ENCODE measurements around the gene ABHD6. TPM values are rescaled to one million over a fixed set of nuclear protein-coding genes. Genes with fewer than 3 reads are reported as not detected.

ABHD6 gene
- total RNA-seq, 1 donor = 5.5 TPM

DNA sequence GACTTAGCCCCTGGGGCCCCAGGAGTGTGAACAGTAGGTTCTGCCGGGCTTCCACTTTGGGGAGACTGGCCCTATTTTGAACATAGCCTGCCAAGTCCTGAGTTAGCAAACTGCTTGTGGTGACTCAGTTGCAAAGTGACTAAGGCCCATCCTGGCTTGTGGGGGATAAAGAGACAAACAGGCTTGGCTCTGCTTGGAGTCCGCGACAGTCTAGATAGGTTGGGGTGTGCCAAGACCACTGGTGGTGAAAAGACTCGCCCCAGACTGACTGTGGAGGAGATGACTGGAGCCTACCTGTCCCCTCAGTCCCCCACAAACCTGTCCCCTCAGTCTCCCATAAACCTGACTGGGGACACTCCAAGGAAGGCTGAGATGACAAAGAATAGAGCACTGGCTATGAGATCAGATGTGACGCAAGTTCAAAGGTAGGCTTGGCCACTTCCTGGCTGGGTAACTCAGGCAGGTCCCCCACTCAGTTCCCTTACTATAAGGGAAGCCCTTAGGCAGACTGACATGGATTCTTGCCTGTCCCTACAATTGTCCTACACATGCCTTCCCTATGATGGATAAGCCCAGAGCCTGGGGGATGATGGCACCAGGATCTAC is 31.1 kb upstream of the ABHD6 start:
- peak; percentile 55 for DNase-seq (ENCODE audit: low read depth)
- no peak overlapping the region for H3K4me3 ChIP-seq (ENCODE audit: low read depth, low read length)
- TF ChIP-seq, protein P1, sequence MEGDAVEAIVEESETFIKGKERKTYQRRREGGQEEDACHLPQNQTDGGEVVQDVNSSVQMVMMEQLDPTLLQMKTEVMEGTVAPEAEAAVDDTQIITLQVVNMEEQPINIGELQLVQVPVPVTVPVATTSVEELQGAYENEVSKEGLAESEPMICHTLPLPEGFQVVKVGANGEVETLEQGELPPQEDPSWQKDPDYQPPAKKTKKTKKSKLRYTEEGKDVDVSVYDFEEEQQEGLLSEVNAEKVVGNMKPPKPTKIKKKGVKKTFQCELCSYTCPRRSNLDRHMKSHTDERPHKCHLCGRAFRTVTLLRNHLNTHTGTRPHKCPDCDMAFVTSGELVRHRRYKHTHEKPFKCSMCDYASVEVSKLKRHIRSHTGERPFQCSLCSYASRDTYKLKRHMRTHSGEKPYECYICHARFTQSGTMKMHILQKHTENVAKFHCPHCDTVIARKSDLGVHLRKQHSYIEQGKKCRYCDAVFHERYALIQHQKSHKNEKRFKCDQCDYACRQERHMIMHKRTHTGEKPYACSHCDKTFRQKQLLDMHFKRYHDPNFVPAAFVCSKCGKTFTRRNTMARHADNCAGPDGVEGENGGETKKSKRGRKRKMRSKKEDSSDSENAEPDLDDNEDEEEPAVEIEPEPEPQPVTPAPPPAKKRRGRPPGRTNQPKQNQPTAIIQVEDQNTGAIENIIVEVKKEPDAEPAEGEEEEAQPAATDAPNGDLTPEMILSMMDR (IDR thresholded peaks at IDR 0.05; ENCODE audit: insufficient read depth, low read length) = no peak

DNA sequence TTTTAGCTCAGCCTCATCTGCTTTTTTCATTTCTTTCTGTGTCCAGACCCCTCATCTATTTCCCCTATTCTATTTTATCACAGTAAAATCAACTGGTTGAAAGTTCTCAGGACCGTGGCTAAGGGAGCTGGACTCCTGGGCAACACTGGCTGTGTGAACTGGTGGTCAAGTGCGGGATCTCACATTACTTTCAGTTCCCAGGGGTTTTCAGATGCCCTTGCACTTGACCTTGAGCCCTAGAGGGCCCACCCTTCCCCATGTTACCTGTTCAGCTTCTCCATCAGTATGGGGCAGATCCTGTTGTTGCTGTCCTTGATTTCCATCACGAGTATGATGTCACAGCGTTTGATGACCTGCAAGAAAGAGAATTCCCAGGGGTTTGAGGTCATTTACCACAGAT is 29.6 kb upstream of the ABHD6 start:
- no peak for DNase-seq (ENCODE audit: low read depth)
- TF ChIP-seq, protein P1 (IDR thresholded peaks at IDR 0.05; ENCODE audit: insufficient read depth, low read length) = no peak
- H3K4me3 ChIP-seq (ENCODE audit: low read depth, low read length) = no peak overlapping the region

DNA sequence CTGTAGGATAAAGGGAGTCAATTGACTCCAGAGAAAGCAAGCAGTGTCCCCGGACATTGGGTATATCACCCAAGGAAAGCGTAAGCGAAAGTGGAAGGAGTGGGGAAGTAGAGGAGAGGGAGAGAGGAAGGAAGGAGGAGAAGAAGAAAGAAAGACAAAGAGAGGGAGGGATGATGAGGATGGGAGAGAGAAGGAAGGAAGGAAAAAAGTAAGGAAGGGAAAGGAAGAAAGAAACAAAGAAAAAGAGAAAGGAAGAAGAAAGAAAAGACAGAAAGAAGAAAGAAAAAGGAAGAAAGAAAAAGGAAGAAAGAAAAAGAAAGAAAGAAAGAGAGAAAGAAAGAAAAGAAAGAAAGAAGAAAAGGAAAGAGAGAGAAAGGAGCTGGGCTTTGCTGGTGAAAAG is 27.7 kb upstream of the ABHD6 start:
- no peak for DNase-seq (ENCODE audit: low read depth)
- H3K4me3 ChIP-seq (ENCODE audit: low read depth, low read length) = no peak overlapping the region
- TF ChIP-seq, protein P1 (IDR thresholded peaks at IDR 0.05; ENCODE audit: insufficient read depth, low read length) = no peak

DNA sequence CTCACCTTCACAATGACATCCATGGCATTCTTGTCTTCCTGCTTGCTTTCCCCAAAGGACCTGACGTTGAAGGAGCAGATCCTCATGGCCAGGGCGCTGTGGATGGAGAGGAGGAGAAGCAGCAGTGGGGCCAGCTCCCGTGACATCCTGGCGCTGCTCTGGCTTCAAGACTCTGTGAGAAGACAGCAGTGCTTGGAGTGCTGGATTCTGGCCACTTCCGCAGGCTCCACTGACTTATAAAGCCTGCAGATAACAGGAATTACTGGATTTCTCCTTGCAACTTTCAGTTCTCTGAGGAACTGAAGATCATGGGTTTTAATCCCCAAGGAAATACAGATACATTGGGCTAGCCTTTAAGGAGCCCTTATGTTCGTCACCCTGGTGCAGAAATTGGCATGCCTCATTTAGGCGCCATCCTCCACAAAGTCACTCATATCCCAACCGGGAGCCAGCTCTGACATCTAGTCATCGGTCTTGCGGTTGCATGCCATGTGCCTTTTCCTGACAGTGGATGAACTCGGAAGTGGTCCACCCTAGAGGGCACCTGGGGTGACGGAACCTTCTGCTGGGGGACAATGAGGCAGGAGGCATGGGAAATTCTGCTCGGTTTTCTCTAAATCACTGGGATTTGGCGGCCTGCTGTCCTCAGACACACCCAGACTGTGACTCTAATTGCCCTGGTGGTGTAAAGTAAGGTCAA is 26.7 kb upstream of the ABHD6 start, which contains the start of gene DNASE1L3:
DNASE1L3 (minus strand) TSS at position 212 of the 700 bp plus-strand sequence; CDS start at position 146, 66 bp downstream.
- H3K4me3 ChIP-seq (ENCODE audit: low read depth, low read length) = peak within 1 kb of the TSS; percentile 10
- TF ChIP-seq, protein P1 (IDR thresholded peaks at IDR 0.05; ENCODE audit: insufficient read depth, low read length) = no peak
- DNase-seq (ENCODE audit: low read depth) = peak; percentile 69

DNA sequence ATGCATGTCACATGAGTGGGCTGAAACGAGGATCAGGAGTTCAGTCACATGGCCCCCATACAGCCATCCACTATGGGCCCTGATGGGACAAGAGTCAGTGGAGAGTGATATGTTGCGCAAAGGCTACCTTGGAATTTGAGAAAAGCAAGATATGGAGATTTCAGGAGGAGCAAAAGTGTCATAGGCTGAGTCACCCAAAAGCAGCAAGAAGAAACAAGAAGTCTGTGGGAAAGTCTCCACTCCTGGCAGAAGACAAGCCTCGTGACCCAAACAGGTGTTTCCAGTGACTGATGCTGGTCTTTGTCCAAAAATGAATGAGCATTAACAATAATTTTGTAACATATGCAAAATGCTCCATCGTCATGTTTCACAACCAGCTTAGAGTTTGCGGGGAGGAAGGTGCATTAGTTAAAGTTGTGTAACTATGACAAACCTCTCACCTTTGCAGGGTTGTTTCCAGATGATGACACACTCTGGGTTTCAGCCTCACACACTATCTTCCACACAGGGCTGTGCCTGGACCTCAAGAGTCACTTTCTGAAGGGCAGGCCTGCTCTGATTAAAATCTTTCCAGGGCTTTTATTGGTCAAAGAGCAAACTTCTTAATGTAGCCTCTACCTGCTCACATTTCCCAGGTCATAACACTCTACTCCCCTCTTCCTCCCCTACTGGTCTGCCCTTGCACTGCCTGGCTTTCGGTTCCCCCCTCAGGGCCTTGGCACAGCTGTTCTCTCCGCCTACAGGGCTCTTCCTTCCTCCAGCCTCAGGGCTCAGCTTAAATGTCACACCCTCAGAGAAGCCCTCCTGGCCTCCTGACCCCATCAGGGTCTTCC is 22.9 kb upstream of the ABHD6 start:
- TF ChIP-seq, protein P1 (IDR thresholded peaks at IDR 0.05; ENCODE audit: insufficient read depth, low read length) = no peak
- no peak for DNase-seq (ENCODE audit: low read depth)
- H3K4me3 ChIP-seq (ENCODE audit: low read depth, low read length) = no peak overlapping the region

DNA sequence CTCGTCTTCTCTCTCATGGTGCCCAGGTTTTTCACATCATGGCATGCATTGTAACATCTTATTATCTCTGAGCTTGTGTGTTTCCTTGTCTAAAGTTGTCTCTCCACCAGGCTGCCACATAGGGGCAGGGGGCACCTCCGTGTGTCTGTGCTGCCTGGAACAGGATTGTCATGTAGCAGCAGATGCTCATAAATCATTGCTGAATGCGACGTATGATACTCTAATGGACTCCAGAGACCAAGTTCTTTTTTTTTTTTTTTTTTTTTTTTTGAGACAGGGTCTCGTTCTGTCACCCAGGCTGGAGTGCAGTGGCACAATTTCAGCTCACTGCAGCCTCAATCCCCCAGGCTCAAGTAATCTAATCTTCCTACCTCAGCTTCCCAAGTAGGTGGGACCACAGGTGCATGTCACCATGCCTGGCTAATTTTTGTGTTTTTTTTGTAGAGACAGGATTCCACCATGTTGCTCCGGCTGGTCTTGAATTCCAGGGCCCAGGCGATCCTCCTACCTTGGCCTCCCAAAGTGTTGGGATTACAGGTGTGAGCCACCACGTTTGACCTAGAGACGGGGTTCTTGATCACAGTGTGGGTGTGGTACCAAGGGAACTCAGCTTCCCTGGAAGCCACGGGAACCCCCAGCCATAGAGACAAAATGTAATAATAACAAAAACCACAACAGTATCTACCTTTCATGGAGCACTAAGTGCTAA is 22.1 kb upstream of the ABHD6 start:
- DNase-seq (ENCODE audit: low read depth) = no peak
- no peak overlapping the region for H3K4me3 ChIP-seq (ENCODE audit: low read depth, low read length)
- TF ChIP-seq, protein P1 (IDR thresholded peaks at IDR 0.05; ENCODE audit: insufficient read depth, low read length) = no peak
